Measurements from ENCODE around the gene INPP5A.
"Not testable (repeated sequence)": the region's sequence is repeated elsewhere in the genome, so short reads cannot be mapped to it uniquely, and the experiment has no call there.

The INPP5A gene

GRCh38 chr10:132811891-132812481 lies 274.4 kb downstream of the INPP5A start:
- DNase-seq = no peak

GRCh38 chr10:132812520-132812919 lies 274.9 kb downstream of the INPP5A start:
- no peak for DNase-seq

GRCh38 chr10:132813001-132813401 lies 275.4 kb downstream of the INPP5A start:
- DNase-seq = no peak

- DNase-seq = no peak
Measured at GRCh38 chr10:132813560-132814468, 276.2 kb downstream of the INPP5A start.

- no peak for DNase-seq
Measured at GRCh38 chr10:132814469-132814856, 276.9 kb downstream of the INPP5A start.

GRCh38 chr10:132815168-132815857 lies 277.7 kb downstream of the INPP5A start:
- DNase-seq = no peak

GRCh38 chr10:132816718-132817117 lies 279.1 kb downstream of the INPP5A start:
- DNase-seq = no peak

GRCh38 chr10:132817701-132818211 lies 280.2 kb downstream of the INPP5A start:
- DNase-seq = no peak

GRCh38 chr10:132820056-132820455 lies 282.5 kb downstream of the INPP5A start:
- DNase-seq = no peak

- DNase-seq = not testable (repeated sequence)
Measured at GRCh38 chr10:132825783-132826523, 288.4 kb downstream of the INPP5A start.

GRCh38 chr10:132826524-132827422 lies 289.2 kb downstream of the INPP5A start:
- no peak for DNase-seq

- DNase-seq = no peak
Measured at GRCh38 chr10:132827423-132827789, 289.8 kb downstream of the INPP5A start.

- no peak for DNase-seq
Measured at GRCh38 chr10:132827861-132828539, 290.4 kb downstream of the INPP5A start.

GRCh38 chr10:132828681-132829080 lies 291.1 kb downstream of the INPP5A start:
- no peak for DNase-seq

- DNase-seq = no peak
Measured at GRCh38 chr10:132829403-132829802, 291.8 kb downstream of the INPP5A start.

GRCh38 chr10:132832186-132832969 lies 294.8 kb downstream of the INPP5A start:
- no peak for DNase-seq

All from stimulated activated CD4-positive, alpha-beta T cell treated with anti-CD3 and anti-CD28 coated beads, Interleukin-1b, Interleukin-23, amount 100 ng/mL, for 48 hours (primary cell).